ENCODE results near the gene VPS13A.
A peak's percentile ranks its signal among the peaks of the same experiment; 100 is the strongest.

Gene VPS13A

GRCh38 chr9:77177143-77177893 is at the start of gene VPS13A:
TSS of gene VPS13A (plus strand) at chr9:77177534. CDS start at chr9:77177705, 171 bp downstream.
- DNase-seq: peak; percentile 89

- no peak for DNase-seq
Measured at GRCh38 chr9:77128125-77128789, 49.1 kb upstream of the VPS13A start.

- DNase-seq: no peak
Measured at GRCh38 chr9:77131399-77131798, 45.9 kb upstream of the VPS13A start.

GRCh38 chr9:77133011-77133410 is 44.3 kb upstream of the VPS13A start:
- DNase-seq: no peak

GRCh38 chr9:77142366-77142765 is 35.0 kb upstream of the VPS13A start:
- DNase-seq: no peak

- DNase-seq: no peak
Measured at GRCh38 chr9:77149879-77150278, 27.5 kb upstream of the VPS13A start.

GRCh38 chr9:77152289-77152688 is 25.0 kb upstream of the VPS13A start:
- DNase-seq: no peak

- DNase-seq: no peak
Measured at GRCh38 chr9:77156646-77157371, 20.5 kb upstream of the VPS13A start.

GRCh38 chr9:77158772-77159513 is 18.4 kb upstream of the VPS13A start:
- DNase-seq: no peak

- no peak for DNase-seq
Measured at GRCh38 chr9:77161191-77161590, 16.1 kb upstream of the VPS13A start.

GRCh38 chr9:77161966-77162365 is 15.4 kb upstream of the VPS13A start:
- DNase-seq: no peak

GRCh38 chr9:77162366-77162765 is 15.0 kb upstream of the VPS13A start:
- no peak for DNase-seq

- DNase-seq: no peak
Measured at GRCh38 chr9:77163884-77164283, 13.4 kb upstream of the VPS13A start.

- DNase-seq: no peak
Measured at GRCh38 chr9:77166193-77166592, 11.1 kb upstream of the VPS13A start.

- no peak for DNase-seq
Measured at GRCh38 chr9:77170991-77171699, 6.2 kb upstream of the VPS13A start.

GRCh38 chr9:77175151-77175550 is 2.2 kb upstream of the VPS13A start:
- DNase-seq: no peak

GRCh38 chr9:77176106-77176505 is 1.2 kb upstream of the VPS13A start:
- no peak for DNase-seq

- DNase-seq: no peak
Measured at GRCh38 chr9:77176686-77177142, 620 bp upstream of the VPS13A start.

GRCh38 chr9:77177894-77178794 is 810 bp downstream of the VPS13A start:
- no peak for DNase-seq

GRCh38 chr9:77180056-77180455 is 2.7 kb downstream of the VPS13A start:
- no peak for DNase-seq

- peak; percentile 26 for DNase-seq
Measured at GRCh38 chr9:77183581-77183980, 6.2 kb downstream of the VPS13A start.
